OCI-LY1 (cell line): ENCODE data around the gene CXXC1.
"Not testable (repeated sequence)": the region's sequence is repeated elsewhere in the genome, so short reads cannot be mapped to it uniquely, and the experiment has no call there.

Source experiments
- H2AFZ ChIP-seq: fragments of 200-600 bp; sonication (generic), shearing (Covaris generic); 2 replicates; pipeline ENCODE4 v1.6.0; 2014; ENCODE audit warnings: antibody characterized with exemption, mild to moderate bottlenecking, low read length
- H3F3A ChIP-seq: fragments of 200-600 bp; sonication (generic), shearing (Covaris generic); 2 replicates; pipeline ENCODE4 v1.6.0; 2014; ENCODE audit warnings: mild to moderate bottlenecking, antibody characterized with exemption, low read length, moderate library complexity; ENCODE audit not compliant: insufficient read depth
- H3K27ac ChIP-seq: fragments of 200-600 bp; sonication (generic); 2 replicates; pipeline ENCODE4 v1.5.1; 2014; ENCODE audit warnings: low read length, mixed run types, mild to moderate bottlenecking, low read depth; ENCODE audit not compliant: poor library complexity, severe bottlenecking
- H3K27me3 ChIP-seq: fragments of 200-600 bp; sonication (generic); 2 replicates; pipeline ENCODE4 v1.6.0; 2014; ENCODE audit warnings: antibody characterized with exemption, mild to moderate bottlenecking, low read length, moderate library complexity; ENCODE audit not compliant: insufficient read depth
- H3K36me3 ChIP-seq: fragments of 200-600 bp; sonication (generic); 2 replicates; pipeline ENCODE4 v1.6.1; 2014; ENCODE audit warnings: mild to moderate bottlenecking, antibody characterized with exemption, low read length, moderate library complexity, mixed read lengths; ENCODE audit not compliant: insufficient read depth
- H3K4me1 ChIP-seq: fragments of 200-600 bp; sonication (generic); 2 replicates; pipeline ENCODE4 v1.5.1; 2014; ENCODE audit warnings: mild to moderate bottlenecking, low read length, moderate library complexity; ENCODE audit not compliant: insufficient read depth, severe bottlenecking
- H3K4me2 ChIP-seq: fragments of 200-600 bp; sonication (generic), shearing (Covaris generic); 2 replicates; pipeline ENCODE4 v1.6.1; 2014; ENCODE audit warnings: low read length
- H3K4me3 ChIP-seq: fragments of 200-600 bp; sonication (generic); 2 replicates; pipeline ENCODE4 v1.5.1; 2014; ENCODE audit warnings: low read length, low read depth, mild to moderate bottlenecking, mixed read lengths; ENCODE audit not compliant: poor library complexity, severe bottlenecking
- H3K79me2 ChIP-seq: fragments of 200-600 bp; shearing (Covaris generic); 2 replicates; pipeline ENCODE4 v1.6.1; 2016; ENCODE audit warnings: mixed run types, low read length, mixed read lengths; ENCODE audit not compliant: insufficient read depth
- H3K9ac ChIP-seq: fragments of 200-600 bp; sonication (generic), shearing (Covaris generic); 2 replicates; pipeline ENCODE4 v1.6.1; 2014; ENCODE audit warnings: mild to moderate bottlenecking, low read length, mixed read lengths
- H3K9me2 ChIP-seq: fragments of 200-600 bp; sonication (generic), shearing (Covaris generic); 2 replicates; pipeline ENCODE4 v1.6.1; 2014; ENCODE audit warnings: low read depth, mild to moderate bottlenecking, low read length, mixed read lengths
- H3K9me3 ChIP-seq: fragments of 200-600 bp; shearing (Covaris generic); 2 replicates; pipeline ENCODE4 v1.6.1; 2014; ENCODE audit warnings: low read length, mixed read lengths
- H4K20me1 ChIP-seq: fragments of 200-600 bp; sonication (generic), shearing (Covaris generic); 2 replicates; pipeline ENCODE4 v1.6.0; 2016; ENCODE audit warnings: mild to moderate bottlenecking, low read length; ENCODE audit not compliant: insufficient read depth
- EZH2 ChIP-seq: fragments of 200-600 bp; sonication (generic), shearing (Covaris generic); IDR thresholded peaks from 2 replicates; pipeline ENCODE4 v1.8.0; 2017; ENCODE audit warnings: borderline replicate concordance, mixed run types, mild to moderate bottlenecking, antibody characterized with exemption, low read length, moderate library complexity, mixed read lengths
- TF ChIP-seq, protein P1 (sequence below): fragments of 200-600 bp; sonication (generic), shearing (Covaris generic); IDR thresholded peaks from 2 replicates; pipeline ENCODE4 v1.5.1; 2017; ENCODE audit warnings: mild to moderate bottlenecking, antibody characterized with exemption, low read length, moderate library complexity, mixed read lengths

The CXXC1 gene

DNA sequence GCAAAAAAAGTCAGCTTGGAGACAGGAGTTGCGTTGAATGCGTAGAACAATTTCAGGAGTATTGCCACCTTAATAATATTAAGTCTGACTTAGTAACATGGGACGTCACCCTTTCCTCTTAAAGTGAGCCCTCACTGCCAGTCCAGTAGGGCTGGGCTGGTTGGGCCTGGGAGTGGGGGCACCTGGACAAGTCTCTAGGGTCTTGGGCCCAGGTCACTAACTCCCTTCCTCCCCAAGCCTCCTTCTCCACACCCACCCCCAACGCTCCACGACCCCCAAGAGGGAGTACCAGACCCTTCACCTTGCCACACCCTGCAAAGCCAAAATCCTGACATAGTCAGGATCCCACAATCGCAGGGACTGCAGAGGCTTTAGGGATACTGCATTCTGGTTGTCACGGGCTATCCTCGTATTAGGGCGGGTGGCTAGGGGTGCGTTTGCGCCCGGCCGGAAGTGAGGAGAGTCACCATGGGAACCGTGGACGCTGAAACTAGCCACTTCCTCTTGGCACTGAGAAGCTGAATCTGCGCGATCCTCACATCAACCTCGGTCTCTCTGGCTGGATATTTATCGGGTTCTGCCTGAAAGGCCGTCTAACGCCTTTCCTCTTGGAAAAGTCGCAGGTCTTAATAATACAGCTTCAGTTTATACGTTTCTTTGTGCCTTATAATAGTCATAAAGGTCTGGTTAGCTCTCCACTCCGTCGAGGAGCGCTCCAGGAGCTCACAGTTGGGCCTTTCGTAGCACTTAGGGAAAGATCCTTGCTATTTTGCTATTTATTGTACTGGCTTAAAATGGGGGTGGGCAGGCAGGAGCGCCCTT lies 10.3 kb upstream of the CXXC1 start:
- H2AFZ ChIP-seq = peak overlapping the region; percentile 94; the same call in 1 of the 2 replicates
- H3K4me1 ChIP-seq = peaks cover 11% of the 10 kb centered on the region
- no peaks in the 10 kb centered on the region for H4K20me1 ChIP-seq
- TF ChIP-seq, protein P1, sequence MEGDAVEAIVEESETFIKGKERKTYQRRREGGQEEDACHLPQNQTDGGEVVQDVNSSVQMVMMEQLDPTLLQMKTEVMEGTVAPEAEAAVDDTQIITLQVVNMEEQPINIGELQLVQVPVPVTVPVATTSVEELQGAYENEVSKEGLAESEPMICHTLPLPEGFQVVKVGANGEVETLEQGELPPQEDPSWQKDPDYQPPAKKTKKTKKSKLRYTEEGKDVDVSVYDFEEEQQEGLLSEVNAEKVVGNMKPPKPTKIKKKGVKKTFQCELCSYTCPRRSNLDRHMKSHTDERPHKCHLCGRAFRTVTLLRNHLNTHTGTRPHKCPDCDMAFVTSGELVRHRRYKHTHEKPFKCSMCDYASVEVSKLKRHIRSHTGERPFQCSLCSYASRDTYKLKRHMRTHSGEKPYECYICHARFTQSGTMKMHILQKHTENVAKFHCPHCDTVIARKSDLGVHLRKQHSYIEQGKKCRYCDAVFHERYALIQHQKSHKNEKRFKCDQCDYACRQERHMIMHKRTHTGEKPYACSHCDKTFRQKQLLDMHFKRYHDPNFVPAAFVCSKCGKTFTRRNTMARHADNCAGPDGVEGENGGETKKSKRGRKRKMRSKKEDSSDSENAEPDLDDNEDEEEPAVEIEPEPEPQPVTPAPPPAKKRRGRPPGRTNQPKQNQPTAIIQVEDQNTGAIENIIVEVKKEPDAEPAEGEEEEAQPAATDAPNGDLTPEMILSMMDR = no peak
- TF ChIP-seq EZH2 = no peak
- H3K27ac ChIP-seq = no peak overlapping the region
- H3K9ac ChIP-seq = peak overlapping the region; percentile 59
- H3K4me3 ChIP-seq = peak overlapping the region; percentile 63
- H3K79me2 ChIP-seq = no peaks in the 10 kb centered on the region
- H3K36me3 ChIP-seq = no peaks in the 10 kb centered on the region
- H3K9me2 ChIP-seq = no peaks in the 10 kb centered on the region
- no peaks in the 10 kb centered on the region for H3K9me3 ChIP-seq
- no peaks in the 10 kb centered on the region for H3K27me3 ChIP-seq
- no peaks in the 10 kb centered on the region for H3F3A ChIP-seq
- peak overlapping the region; percentile 95 for H3K4me2 ChIP-seq

DNA sequence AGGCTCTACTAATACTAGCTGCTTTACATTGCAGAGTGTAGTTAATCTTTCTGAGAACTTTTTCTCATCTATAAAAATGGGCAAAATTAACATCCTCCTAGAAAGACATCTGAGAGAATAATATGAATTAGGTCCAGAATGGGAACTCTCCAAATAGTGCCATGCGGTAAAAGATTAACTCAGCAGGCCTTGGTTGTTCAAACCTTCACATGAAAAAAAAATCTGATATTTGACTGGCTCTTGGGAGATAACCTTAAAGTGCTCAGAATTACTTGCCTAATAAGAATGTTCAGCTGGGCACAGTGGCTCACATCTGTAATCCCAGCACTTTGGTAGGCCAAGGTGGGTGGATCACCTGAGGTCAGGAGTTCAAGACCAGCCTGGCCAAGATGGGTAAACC lies 5.5 kb upstream of the CXXC1 start:
- Histone ChIP-seq H3K27ac (no peak overlapping the region), H3K79me2 (no peaks in the 10 kb centered on the region), H3K4me2 (no peak overlapping the region), H3K36me3 (no peaks in the 10 kb centered on the region), H3K4me1 (peaks cover 8% of the 10 kb centered on the region), H4K20me1 (no peaks in the 10 kb centered on the region), H3K9me2 (no peaks in the 10 kb centered on the region), H3F3A (no peaks in the 10 kb centered on the region), H3K27me3 (no peaks in the 10 kb centered on the region), H3K9ac (no peak overlapping the region), H3K4me3 (no peak overlapping the region), H3K9me3 (no peaks in the 10 kb centered on the region), H2AFZ (no peak overlapping the region)
- TF ChIP-seq, protein P1 = no peak

DNA sequence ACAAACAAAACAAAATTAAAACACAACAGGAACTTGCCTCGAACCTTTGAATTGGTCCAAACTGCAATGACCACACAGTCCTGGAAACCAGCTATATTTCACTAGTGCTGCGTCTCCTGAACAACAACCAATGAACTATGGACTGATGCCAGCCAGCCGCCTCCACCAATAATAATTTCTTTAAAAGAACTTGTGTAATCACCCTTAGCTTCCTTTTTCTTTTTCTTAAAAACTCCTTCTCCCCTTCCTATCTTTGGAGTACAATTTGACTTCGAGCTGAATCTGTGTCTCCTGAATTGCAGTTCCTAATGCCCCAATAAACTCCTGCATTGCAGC lies 1.6 kb upstream of the CXXC1 start:
- no peak overlapping the region for H3K4me2 ChIP-seq

DNA sequence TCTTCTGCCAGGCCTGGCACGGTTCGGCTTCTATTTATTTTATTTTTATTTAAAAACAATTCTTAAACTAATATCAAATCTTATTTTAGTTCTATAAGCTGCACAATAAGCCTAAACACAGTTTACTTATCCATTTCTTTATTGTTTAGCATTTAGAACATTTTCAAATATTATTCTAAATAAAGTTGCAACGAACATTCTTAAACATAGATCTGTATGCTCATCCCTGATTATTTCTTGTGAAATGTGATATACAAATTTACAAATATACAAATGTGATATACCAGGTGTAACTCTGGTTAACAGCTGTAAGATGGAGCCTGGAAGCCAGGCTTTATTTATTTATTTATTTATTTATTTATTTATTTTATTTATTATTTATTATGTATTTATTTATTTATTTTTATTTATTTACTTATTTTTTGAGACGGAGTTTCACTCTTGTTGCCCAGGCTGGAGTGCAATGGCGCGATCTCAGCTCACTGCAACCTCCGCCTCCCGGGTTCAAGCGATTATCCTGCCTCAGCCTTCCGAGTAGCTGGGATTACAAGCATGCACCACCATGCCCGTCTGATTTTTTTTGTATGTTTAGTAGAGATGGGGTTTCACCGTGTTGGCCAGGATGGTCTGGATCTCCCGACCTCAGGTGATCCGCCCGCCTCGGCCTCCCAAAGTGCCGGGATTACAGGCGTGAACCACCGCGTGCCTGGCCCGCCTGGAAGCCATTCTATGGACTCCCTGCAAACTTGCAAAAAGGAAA lies 1.0 kb upstream of the CXXC1 start:
- Histone ChIP-seq H3K27ac (peak overlapping the region; percentile 77), H3K4me3 (peak overlapping the region; percentile 92), H2AFZ (peak overlapping the region; percentile 16; the same call in 1 of the 2 replicates), H3K4me2 (peak overlapping the region; percentile 56), H3K36me3 (peaks cover 25% of the 10 kb centered on the region), H3K9ac (peak overlapping the region; percentile 72)
- not testable (repeated sequence) for H3F3A ChIP-seq, H3K9me2 ChIP-seq, H3K79me2 ChIP-seq, H4K20me1 ChIP-seq, H3K4me1 ChIP-seq, H3K27me3 ChIP-seq, H3K9me3 ChIP-seq

More for the DNA sequence above, 1.6 kb upstream of the CXXC1 start:
- peaks cover 7% of the 10 kb centered on the region; the same call in 1 of the 2 replicates for H3K79me2 ChIP-seq
- no peaks in the 10 kb centered on the region for H3K9me3 ChIP-seq
- no peaks in the 10 kb centered on the region for H4K20me1 ChIP-seq
- H3K4me1 ChIP-seq = peaks cover 6% of the 10 kb centered on the region
- H3K27ac ChIP-seq = no peak overlapping the region
- peaks cover 20% of the 10 kb centered on the region; the same call in 1 of the 2 replicates for H3K36me3 ChIP-seq
- H3K9me2 ChIP-seq = no peaks in the 10 kb centered on the region
- no peaks in the 10 kb centered on the region for H3F3A ChIP-seq
- H3K4me3 ChIP-seq = no peak overlapping the region
- H2AFZ ChIP-seq = peak overlapping the region; percentile 71; the same call in 1 of the 2 replicates
- H3K27me3 ChIP-seq = no peaks in the 10 kb centered on the region
- no peak overlapping the region for H3K9ac ChIP-seq
- TF ChIP-seq, protein P1 = no peak
- TF ChIP-seq EZH2 = no peak
